DMS 273 (cell line): Measurements from ENCODE around the gene CYB561D2.

Experiments
- DNase-seq: peaks from one replicate; lab custom pipeline; 2025; ENCODE audit not compliant: unreplicated experiment; lab: John Stamatoyannopoulos, UW

CYB561D2 gene

DNA sequence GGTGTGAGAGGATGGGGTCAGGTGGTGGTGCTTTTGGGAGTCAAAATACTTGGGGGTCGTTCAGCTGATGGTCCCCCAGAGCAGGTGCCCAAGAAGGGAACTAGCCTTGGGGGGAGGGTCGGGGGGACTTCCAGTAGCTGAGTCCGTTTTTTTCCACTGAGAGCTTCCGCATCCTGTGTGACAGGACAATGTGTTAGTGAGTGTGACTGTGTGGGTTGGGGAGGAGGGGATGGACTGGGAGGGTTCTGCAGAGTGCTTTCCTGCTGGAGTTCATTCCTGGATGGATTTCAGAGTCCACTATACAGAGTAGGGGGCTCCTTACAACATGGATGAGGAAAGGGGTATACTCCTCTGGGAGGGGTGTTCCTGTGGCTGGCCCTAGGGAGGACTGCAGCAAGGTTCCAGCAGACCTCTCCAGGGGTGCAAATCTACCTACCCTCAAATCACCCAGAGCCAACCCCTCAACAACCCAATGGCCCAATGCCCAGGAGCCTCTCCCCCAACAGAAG is 27.5 kb upstream of the CYB561D2 start:
- DNase-seq: no peak

DNA sequence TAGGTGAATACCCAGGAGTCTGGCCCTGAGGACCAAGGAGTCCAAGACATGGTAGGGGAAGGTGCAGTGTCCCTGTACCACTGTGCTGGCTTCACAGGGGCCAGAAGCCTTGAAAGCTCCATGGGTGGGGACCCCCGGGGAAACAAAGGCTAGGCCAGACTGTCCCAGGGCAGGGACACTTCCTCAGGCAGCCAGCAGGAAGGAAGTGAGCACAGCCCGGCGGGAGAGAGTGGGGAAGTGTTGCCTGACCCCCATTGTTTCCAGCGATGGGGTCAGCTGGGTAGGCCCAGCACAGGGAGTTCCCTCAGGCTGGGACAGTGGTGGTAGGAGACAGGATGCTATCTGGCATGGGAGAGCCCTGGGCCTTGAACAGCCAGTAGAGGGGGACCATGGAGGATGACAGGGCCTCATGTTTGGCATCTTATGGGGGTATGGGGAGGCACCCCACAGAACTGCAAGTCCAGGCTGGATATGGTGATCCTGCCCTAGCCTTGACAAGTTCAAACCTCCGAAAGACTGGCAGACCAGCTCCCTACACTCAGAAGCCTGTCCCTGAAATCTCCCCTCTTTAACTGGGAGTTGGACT is 27.0 kb upstream of the CYB561D2 start:
- no peak for DNase-seq

DNA sequence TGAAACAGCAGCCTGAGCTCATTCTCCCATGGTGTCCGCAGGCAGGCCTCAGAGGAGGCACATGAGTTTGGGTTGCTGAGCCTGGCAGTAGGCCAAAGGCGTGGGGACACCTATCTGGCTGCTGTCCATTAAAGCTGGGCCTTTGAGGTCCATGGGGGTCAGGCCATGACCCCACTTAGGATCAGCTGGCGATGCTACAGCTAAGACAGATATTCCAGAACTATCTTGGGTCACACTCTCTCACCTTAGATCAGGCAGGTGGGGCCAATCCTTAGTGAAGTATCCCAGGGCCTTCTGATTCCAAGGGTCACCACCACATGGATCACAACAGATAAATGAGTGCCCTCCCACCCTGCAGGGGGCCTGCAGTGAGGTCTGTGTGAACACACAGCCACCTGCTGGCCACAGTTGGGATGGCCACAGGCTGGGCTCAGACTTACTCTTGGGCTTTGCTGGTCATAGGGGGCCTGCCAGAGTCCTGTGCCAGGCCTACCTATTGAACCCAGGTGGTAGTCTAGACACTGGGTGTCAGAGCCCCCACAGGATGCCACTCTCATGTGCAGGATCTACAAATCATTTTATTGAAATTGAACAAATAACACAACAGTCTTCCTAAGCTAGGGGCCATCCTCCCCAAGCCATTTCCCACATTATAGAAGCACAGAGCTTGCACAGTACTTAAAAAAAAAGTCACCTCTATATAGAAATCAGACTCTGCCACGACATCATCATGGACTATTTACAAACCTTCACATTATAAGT is 26.1 kb upstream of the CYB561D2 start:
- DNase-seq: peak; percentile 82

DNA sequence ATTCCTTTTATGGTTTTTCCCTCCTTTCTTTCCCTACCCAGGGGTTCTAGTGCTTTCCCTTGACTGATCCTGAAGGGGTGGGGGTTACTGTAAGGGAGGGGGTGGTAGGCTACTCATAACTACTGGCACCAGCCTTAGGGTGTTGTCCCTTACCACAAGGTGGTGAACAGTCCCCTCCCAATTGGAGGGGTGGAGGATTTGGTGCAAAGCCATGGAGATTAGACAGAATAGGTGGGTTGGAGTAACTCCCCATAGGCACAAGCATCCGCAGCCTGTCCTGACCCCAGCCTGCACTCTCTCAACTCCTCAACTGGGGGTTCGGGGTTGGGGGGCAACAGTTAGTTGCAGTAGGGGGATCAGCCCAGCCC is 25.6 kb upstream of the CYB561D2 start:
- no peak for DNase-seq

DNA sequence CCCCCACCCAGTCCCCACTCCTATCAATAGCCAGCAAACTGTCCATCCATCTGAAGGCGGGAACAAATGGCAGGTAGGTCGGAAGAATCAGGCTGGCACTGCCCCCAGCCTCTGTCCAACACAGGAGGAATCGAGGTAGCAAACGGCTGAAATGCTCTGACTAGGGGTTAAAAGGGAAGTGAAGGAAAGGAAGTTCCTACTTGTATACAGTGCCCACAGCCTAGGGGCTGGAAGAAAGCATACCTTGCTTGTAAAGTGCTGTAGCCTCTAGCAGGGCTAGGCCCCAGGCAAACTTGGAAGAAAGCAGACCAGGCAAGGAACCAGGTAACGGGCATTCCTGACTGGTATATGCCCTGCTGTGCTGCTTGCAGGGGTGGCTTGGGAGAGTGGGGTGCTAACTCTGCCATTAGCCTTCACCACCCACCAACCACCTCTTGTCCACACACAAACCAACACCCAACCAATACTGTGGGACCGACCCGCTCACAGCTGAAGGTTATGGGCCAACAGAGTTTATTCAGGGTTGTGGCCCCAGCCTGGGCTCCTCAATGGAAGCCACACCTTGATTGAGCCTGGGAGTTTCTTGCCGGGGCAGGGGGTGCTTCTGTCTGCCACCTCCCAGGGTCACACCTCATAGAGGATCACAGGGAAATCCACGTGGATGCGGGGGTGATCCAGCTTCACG is 25.0 kb upstream of the CYB561D2 start:
- no peak for DNase-seq

DNA sequence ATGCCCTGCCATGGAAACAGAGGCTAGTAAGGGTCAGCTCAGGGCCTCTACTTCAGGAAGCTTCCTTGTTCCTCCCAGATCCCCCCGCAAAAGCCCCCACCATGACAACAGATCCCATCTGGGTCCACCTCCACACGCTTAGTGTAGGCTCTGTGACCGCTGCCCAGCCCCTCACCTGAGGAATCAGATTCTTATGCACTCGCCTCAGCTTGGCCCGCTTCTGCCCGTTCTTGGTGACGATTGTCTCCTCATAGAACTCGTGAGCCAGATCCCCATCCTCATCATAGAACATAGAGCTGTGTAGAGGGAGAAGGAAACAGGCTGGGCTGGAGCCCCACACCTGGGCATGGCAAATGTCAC is 24.5 kb upstream of the CYB561D2 start:
- no peak for DNase-seq

DNA sequence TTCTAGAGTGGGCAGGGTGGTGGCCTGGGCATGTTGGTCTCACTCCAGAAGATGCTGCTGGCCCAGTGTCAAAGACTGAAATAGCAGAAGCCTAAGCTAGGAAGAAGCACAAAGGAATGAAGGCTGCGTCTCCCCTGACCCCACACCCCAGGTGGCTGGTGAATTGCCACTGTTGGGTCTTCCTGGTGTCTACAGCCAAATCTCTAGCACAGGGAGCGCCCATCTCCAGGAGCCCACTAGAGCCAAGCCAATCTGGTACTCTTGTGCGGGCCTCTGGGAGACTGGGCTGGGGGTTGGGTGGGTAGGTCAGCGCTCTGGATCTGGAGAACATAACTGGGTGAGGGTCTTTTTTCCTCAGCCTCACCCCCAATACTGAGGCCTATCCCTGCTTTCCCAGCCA is 23.5 kb upstream of the CYB561D2 start:
- no peak for DNase-seq

DNA sequence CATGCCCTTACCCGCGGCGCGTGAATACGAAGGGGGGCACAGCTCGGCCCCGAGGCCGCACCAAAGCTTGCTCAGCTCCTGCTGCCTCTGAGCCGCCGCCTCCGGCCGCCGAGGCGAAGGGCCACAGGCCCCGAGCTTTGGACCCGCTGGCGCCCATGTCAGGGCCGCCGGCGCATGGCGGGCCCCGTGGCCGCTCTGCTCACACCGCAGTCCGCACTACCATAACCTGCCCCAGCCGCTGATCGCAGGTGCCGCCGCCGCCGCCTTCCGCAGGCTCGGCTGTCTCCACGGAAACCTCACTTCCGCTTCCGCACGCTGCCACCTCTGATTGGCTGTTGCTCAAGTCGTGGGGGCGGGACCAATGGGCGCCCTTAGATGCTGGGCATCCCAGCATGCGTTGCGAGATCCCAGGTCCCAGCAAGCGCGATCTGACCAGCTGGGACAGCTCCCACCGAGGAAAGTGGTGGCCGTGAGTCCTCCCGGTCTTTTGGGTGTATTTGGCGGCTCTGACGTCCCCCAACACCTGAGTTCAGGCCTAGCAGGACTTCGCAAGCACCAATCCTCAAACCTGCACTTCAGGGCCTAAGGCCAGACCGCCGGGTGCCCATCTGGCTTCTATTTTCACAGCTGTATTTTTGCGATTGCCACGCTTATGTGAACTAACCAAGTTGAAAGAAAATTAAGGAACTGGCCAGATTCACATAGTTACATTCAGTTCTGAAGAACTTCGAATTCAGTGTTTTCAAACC is 22.5 kb upstream of the CYB561D2 start, which contains the start of gene TUSC2:
TSS of gene TUSC2 (minus strand) at position 281 of the 749 bp plus-strand sequence. CDS start at position 157, 124 bp downstream.
- peak; percentile 97 for DNase-seq

DNA sequence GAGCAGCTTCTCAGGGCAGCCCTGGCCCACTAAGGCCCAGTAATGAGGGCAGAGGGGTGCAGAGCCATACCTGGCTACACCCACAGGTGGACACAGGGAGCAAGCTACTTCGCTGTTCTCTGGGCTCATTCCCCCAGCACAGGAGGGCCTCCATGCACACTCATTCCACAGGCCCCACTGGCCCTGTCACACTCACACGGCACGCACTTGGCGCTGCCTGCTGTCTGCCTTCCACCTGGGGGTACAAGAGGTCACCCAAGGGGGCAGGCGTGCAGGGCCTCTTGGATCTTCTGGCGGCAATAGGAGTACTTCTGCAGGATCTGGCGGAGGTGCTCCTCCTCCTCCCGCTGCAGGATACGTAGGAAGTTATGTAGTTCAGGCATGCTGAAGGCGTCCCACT is 20.3 kb upstream of the CYB561D2 start:
- DNase-seq: no peak

DNA sequence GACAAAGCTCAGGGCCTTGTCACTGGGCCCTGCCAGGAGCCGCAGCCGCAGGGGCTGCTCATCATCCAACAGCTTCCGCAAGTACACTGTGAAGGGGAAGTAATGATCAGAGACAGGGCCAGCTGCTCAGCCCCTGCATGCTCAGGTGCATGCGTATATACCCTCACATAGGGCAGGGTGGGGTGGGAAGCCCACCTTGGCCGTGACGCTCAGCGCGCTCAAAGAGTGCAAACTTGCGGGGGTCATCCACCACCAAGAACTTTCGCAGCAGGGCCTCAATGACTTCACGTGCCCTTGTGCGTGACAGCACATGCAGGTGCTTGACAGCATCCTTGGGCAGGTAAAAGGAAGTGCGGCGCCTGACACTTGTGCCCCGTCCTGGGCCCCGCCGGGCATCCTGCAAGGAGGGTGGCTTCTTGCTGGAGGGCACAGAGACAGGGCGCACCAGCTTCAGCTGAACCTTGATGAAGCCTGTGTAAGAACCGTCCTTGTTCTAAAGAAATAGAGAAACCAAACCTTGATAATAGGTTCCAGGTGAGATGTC is 19.2 kb upstream of the CYB561D2 start:
- no peak for DNase-seq

DNA sequence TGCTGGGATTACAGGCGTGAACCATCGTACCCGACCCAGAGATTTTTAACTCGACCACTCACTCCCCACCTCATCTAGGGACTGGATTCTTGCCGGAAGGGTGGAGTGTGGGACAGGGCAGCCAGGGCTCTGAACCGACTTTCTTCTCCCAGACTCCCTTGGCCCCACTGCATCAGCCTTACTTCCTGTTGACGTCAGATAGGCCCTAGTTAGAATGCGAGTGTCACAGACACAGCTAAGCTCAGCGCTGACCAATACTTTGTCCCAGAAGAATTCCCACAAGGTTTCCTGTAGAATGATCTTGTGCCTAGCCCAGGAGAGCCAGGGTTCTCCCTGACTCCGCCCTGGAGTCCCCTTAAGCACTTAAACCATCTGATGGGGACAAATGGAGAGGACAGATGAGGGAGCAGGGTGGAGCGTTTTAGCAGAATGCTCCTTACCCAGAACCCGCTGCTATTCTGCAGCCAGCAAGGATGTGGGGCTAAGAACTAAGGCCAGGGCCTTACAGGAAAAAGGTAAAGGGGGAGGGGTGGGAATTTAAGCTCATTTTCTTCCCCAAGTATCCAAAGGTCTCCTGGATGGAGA is 16.8 kb upstream of the CYB561D2 start:
- no peak for DNase-seq

DNA sequence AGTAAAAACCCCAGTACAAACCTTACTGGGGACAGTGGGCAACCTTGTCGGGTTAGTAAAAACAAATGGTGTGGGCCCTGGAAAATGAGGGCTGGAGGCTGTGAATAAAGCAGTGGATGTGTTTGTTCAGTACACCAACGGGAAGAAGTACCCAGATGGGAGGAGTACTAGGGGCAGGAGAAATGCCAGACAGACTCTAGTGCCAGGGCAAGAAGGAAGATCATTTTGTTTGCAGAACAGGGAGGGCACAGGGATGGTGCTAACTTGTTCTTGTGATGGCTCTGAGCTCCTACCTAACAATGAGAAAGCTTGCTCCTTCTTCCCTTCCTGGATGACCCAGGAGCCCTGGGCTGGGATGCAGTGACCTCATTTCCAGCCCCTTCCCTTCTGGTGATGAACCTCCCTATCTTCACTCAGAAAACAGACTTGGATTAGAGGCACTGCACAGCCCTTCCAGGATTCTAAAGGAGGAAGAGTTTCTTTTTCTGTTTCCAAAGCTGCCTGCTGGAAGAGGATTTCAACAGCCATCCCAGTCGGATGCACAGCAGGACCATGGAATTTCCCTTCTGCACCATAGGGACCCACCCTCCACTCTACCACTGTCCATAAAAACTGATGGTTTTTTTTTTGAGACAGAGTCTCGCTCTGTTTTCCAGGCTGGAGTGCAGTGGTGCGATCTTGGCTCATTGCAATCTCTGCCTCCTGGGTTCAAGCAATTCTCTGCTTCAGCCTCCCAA is 16.2 kb upstream of the CYB561D2 start:
- DNase-seq: no peak

DNA sequence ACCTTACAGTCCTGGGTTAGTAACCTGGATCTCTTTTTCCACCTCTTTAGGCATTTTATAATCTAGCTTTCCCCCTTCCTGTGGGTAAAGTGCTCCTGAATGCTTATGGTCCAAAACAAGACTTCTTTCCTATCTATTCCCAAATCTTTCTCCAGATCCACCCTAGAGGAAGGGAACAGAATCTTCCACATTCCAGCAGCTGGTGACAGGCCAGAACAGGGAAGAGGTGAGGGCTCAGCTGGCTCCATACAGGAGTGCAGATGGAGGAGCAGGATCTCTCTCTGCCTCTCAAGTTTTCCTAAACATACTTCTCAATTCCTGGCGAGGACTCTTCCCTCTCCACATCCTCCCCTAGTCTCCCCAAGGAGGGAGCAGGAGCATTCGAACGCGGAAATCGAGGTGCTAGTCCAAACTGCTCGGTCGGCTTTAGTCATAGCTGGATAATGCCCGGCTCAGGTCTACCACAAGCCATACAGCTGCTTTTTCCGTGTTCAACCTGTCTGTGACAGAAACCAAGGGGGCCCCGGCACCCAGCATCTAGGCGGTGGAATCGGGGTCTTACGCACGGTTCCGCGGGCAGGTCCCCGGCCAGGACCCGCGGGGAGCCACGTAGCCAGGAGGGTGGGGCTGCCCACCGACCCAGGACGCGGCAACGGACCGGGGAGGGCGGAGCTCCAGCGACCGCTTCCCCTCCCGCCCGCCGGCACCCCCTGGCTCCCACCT is 14.0 kb upstream of the CYB561D2 start:
- peak; percentile 50 for DNase-seq

DNA sequence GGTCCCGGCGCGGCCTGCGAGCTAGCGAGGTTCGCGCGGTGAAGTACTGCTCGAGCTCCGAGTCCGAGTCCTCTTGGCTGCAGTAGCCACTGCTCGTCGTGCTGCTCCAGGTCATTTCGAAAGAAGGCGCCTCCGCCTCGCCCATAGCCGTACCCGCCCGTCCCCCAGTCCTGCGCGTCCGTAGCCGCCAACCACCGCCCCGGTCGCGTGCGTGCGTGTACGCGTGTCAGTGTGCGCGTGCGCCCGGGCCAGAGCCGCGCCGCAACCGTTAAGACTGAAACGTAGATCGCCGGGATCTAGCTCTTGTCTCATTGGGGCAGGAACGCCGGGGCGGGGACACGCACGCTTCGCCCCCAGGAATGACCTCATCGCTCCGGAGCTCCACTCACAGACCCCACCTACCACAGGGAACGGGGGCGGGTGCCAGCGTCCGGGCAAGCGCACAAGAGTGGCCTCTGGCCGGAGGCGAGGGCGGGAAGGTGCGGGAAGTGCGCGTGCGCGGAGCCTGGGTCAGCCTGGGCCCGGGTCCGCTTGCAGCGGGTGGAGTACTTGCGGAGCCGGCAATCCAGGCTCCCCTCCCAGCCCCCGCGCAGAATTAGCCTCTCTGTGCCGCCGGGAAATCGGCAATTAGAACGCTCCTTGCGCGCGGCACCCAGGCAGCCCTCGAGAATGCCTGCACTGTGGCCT is 13.3 kb upstream of the CYB561D2 start:
- peak; percentile 98 for DNase-seq

DNA sequence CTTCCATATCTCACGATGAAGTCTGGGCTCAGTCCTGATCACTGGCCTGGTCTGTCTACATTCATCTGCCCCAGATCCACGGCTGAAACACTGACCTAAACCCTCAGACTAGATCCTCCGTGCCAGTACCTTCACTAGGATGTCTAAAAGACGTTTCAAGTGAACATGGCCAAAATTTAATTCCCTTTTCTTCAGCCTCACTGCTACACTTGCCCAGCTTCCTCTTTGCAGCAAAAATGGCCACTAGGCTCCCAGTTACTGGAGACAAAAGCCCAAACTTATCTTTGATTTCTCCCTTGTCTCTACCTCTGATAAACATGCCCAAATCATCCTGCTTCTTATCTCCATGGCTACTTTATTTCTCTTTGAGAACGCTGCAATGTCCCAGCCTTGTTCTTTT is 11.7 kb upstream of the CYB561D2 start:
- DNase-seq: no peak

DNA sequence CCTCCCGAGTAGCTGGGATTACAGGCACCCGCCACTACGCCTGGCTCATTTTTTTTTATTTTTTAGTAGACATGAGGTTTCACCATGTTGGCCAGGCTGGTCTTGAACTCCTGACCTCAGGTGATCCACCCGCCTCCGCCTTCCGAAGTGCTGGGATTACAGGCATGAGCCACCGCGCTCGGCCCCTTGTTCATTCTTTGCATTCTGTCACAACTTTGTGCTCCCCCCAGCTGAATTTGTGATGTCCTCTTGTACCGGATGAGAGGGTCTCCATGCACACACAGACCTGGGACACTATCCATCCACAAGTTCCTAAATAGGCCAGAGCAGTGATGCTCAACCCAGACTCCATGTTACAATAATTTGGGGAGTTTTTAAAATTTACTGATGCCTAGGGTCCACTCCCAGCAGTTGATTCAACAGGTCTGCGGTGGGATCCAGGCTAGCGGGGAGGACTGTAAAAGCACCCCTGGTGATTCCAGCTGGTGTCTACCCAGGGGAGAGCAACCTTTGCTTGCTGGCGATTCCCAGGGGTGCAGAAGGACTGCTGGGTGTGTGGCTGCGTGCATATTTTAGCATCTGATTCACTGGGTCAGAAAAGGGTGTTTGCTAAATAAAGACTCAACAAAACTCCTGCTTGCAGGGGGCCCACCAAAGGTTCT is 11.0 kb upstream of the CYB561D2 start:
- no peak for DNase-seq

DNA sequence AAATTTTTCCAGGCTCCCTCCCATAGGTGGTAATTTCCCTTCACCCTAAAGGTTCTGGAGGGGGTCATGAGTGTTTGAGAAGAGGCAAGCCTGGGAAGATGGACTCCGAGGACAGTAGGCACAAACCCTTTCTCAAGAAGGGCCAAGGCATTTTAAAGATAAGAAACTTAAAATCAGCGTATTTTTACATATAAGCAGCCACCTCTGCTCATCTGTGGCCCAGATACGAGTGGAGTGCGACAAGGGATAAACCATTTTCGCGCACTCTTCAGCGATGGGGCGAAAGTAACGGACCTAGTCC is 10.6 kb upstream of the CYB561D2 start:
- DNase-seq: no peak
